Esophagus squamous epithelium (tissue), 4 donors: ENCODE data around the gene NEK7.

Experiments
- CTCF ChIP-seq, 6 experiments: fragments of 450-650 bp in 4 of 6; fragments of 200-600 bp in 2 of 6; sonication (generic) in 2 of 6; IDR thresholded peaks; one replicate each; pipeline ENCODE4 v1.5.1; 2016 to 2019; ENCODE audit warnings: antibody characterized with exemption in 6 of 6, mild to moderate bottlenecking in 4 of 6, moderate library complexity in 4 of 6
- POLR2A ChIP-seq, 4 donors: fragments of 450-650 bp; IDR thresholded peaks; one replicate each; pipeline ENCODE4 v1.6.1; 2017; ENCODE audit warnings: antibody characterized with exemption in 4 of 4, mild to moderate bottlenecking in 4 of 4, moderate library complexity in 3 of 4

DNA sequence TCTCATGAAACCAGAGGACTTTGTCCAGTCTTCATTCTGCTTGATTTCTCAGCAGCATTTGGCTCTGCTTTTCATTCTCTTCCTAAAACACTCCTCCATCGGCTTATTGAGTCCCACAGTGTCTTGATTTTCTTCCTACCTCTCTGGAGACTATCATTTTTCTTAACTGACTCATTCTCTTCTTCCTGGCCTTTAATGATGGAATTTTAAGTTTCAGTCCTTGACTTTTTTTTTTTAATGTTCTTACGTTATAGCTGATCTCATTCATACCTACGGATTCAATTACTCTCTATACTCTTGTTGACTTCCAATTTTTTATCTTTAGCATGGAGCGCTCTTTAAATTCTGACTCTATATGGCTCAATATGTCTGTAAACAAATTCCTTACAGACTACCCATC is 111.1 kb downstream of the NEK7 start:
- no peak for TF ChIP-seq POLR2A (IDR thresholded peaks at IDR 0.05)
- TF ChIP-seq CTCF (IDR thresholded peaks at IDR 0.05) = no peak
